Measurements from ENCODE around the gene CSAD. TPM values are rescaled to one million over a fixed set of nuclear protein-coding genes. Genes with fewer than 3 reads are reported as not detected.

The CSAD gene
- polyA plus RNA-seq, 1 donor (not counting 4 experiments of a cell fraction or from before 2014, with no cell fraction given), result 19.5 TPM

- peaks cover 0 to 4% of the 10 kb centered on the region in 2 experiments for H3K36me3 ChIP-seq (ENCODE audit: control insufficient read depth in 2 of 2, extremely low read depth in 1 of 2, insufficient read depth in 2 of 2, low read length in 2 of 2)
- dilution Hi-C loops (cut with MboI; ENCODE audit: extremely low pct_ligation_motif_present, low sequenced_read_pairs), result no loop called here
- H4K20me1 ChIP-seq (ENCODE audit: control insufficient read depth, extremely low read depth, insufficient read depth, low read length), result peaks cover 4% of the 10 kb centered on the region
- H3K4me2 ChIP-seq (ENCODE audit: control insufficient read depth, extremely low read depth, insufficient read depth, low read depth, low read length), result peak overlapping the region; percentile 99
- no peaks in the 10 kb centered on the region for H3K9me1 ChIP-seq (ENCODE audit: control insufficient read depth, extremely low read depth, insufficient read depth, low read length)
- peak overlapping the region; percentile 56 to 79 (median 67) for H3K4me3 ChIP-seq (ENCODE audit: control insufficient read depth in 2 of 3, extremely low read depth in 1 of 3, insufficient read depth in 2 of 3, low read depth in 1 of 3, low read length in 3 of 3)
- H3K27ac ChIP-seq (ENCODE audit: control insufficient read depth, insufficient read depth, low read length), result peak overlapping the region; percentile 94
- FAIRE-seq (no peak), DNase-seq (ENCODE audit: low read depth, low spot score) (no peak)
- peak overlapping the region; percentile 82 for H2AFZ ChIP-seq (ENCODE audit: control insufficient read depth, low read length)
- peak overlapping the region; percentile 91 for H3K9ac ChIP-seq (ENCODE audit: control insufficient read depth, extremely low read depth, insufficient read depth, low read length)
- H3K9me3 ChIP-seq (ENCODE audit: control insufficient read depth, low read depth, low read length), result no peaks in the 10 kb centered on the region
- peaks cover 80% of the 10 kb centered on the region for H3K4me1 ChIP-seq (ENCODE audit: control insufficient read depth, extremely low read depth, insufficient read depth, low read length)
- no peaks in the 10 kb centered on the region for H3K27me3 ChIP-seq (ENCODE audit: control insufficient read depth, extremely low read depth, insufficient read depth, low read length)
- peaks cover 24% of the 10 kb centered on the region for H3K79me2 ChIP-seq (ENCODE audit: control insufficient read depth, insufficient read depth, low read length)
- no peak for TF ChIP-seq EZH2 (IDR thresholded peaks at IDR 0.05; ENCODE audit: low read length)
- TF ChIP-seq, protein P1, sequence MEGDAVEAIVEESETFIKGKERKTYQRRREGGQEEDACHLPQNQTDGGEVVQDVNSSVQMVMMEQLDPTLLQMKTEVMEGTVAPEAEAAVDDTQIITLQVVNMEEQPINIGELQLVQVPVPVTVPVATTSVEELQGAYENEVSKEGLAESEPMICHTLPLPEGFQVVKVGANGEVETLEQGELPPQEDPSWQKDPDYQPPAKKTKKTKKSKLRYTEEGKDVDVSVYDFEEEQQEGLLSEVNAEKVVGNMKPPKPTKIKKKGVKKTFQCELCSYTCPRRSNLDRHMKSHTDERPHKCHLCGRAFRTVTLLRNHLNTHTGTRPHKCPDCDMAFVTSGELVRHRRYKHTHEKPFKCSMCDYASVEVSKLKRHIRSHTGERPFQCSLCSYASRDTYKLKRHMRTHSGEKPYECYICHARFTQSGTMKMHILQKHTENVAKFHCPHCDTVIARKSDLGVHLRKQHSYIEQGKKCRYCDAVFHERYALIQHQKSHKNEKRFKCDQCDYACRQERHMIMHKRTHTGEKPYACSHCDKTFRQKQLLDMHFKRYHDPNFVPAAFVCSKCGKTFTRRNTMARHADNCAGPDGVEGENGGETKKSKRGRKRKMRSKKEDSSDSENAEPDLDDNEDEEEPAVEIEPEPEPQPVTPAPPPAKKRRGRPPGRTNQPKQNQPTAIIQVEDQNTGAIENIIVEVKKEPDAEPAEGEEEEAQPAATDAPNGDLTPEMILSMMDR (optimal IDR thresholded peaks at IDR 0.05 in 1 of 3, IDR thresholded peaks at IDR 0.05 in 1 of 3, conservative IDR thresholded peaks at IDR 0.05 in 1 of 3; ENCODE audit: extremely low read depth in 1 of 3, insufficient read depth in 2 of 3, low read length in 3 of 3), result peak in 1 of 3 experiments; percentile 11
Observed at GRCh38 chr12:53221203-53222080, 40.7 kb upstream of the CSAD start.

GRCh38 chr12:53220694-53221202 is 40.0 kb upstream of the CSAD start:
- no peak for FAIRE-seq

More at GRCh38 chr12:53220694-53221202, 40.0 kb upstream of the CSAD start:
- H3K4me2 ChIP-seq (ENCODE audit: control insufficient read depth, extremely low read depth, insufficient read depth, low read depth, low read length), result peak overlapping the region; percentile 99
- peaks cover 78% of the 10 kb centered on the region for H3K4me1 ChIP-seq (ENCODE audit: control insufficient read depth, extremely low read depth, insufficient read depth, low read length)
- H3K4me3 ChIP-seq (ENCODE audit: control insufficient read depth in 2 of 3, extremely low read depth in 1 of 3, insufficient read depth in 2 of 3, low read depth in 1 of 3, low read length in 3 of 3), result peak overlapping the region; percentile 56 to 99 (median 95)
- H3K27ac ChIP-seq (ENCODE audit: control insufficient read depth, insufficient read depth, low read length), result peak overlapping the region; percentile 94
- DNase-seq (ENCODE audit: low read depth, low spot score), result no peak
- dilution Hi-C loops (cut with MboI; ENCODE audit: extremely low pct_ligation_motif_present, low sequenced_read_pairs), result no loop called here
- peaks cover 0 to 5% of the 10 kb centered on the region in 2 experiments for H3K36me3 ChIP-seq (ENCODE audit: control insufficient read depth in 2 of 2, extremely low read depth in 1 of 2, insufficient read depth in 2 of 2, low read length in 2 of 2)
- peak overlapping the region; percentile 91 for H3K9ac ChIP-seq (ENCODE audit: control insufficient read depth, extremely low read depth, insufficient read depth, low read length)
- peaks cover 4% of the 10 kb centered on the region for H4K20me1 ChIP-seq (ENCODE audit: control insufficient read depth, extremely low read depth, insufficient read depth, low read length)
- H2AFZ ChIP-seq (ENCODE audit: control insufficient read depth, low read length), result no peak overlapping the region
- H3K9me3 ChIP-seq (ENCODE audit: control insufficient read depth, low read depth, low read length), result no peaks in the 10 kb centered on the region
- no peaks in the 10 kb centered on the region for H3K9me1 ChIP-seq (ENCODE audit: control insufficient read depth, extremely low read depth, insufficient read depth, low read length)
- no peaks in the 10 kb centered on the region for H3K27me3 ChIP-seq (ENCODE audit: control insufficient read depth, extremely low read depth, insufficient read depth, low read length)
- TF ChIP-seq, protein P1 (optimal IDR thresholded peaks at IDR 0.05 in 1 of 3, IDR thresholded peaks at IDR 0.05 in 1 of 3, conservative IDR thresholded peaks at IDR 0.05 in 1 of 3; ENCODE audit: extremely low read depth in 1 of 3, insufficient read depth in 2 of 3, low read length in 3 of 3), result no peak
- TF ChIP-seq EZH2 (IDR thresholded peaks at IDR 0.05; ENCODE audit: low read length), result no peak
- H3K79me2 ChIP-seq (ENCODE audit: control insufficient read depth, insufficient read depth, low read length), result peaks cover 27% of the 10 kb centered on the region

Data from keratinocyte (primary cell).